DOHH2 (cell line): Measurements from ENCODE around the gene TPTE2.

Source experiments
- EZH2phosphoT487 ChIP-seq: fragments of 200-600 bp; sonication (generic); IDR thresholded peaks from 2 replicates; pipeline ENCODE4 v1.6.1; 2017; ENCODE audit warnings: borderline replicate concordance, mild to moderate bottlenecking, antibody characterized with exemption, low read length, moderate library complexity, mixed read lengths
- TF ChIP-seq, protein P1 (sequence below): fragments of 200-600 bp; sonication (generic); IDR thresholded peaks from one replicate; pipeline ENCODE4 v1.5.1; 2014; ENCODE audit warnings: antibody characterized with exemption, mild to moderate bottlenecking, low read depth, low read length; ENCODE audit not compliant: poor library complexity, severe bottlenecking

DNA sequence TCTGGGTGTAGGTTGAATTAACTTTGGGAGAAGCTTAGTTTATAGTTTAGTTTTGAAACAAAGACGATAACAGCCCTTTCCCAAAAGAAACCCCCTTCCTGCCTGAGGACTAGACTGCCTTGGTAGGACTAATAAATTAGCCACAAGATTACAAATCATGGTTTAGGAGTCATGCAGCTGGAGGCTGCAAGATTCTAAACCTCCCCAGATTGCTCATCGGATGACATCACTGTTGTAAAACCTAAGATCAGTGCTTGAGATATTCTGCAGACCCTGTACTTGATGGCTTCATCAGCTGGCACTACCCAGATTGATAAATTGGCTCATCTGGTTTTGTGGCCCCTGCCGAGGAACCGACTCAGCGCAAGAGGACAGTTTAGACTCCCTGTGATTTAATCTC, 36.2 kb upstream of the TPTE2 start:
- TF ChIP-seq, protein P1, sequence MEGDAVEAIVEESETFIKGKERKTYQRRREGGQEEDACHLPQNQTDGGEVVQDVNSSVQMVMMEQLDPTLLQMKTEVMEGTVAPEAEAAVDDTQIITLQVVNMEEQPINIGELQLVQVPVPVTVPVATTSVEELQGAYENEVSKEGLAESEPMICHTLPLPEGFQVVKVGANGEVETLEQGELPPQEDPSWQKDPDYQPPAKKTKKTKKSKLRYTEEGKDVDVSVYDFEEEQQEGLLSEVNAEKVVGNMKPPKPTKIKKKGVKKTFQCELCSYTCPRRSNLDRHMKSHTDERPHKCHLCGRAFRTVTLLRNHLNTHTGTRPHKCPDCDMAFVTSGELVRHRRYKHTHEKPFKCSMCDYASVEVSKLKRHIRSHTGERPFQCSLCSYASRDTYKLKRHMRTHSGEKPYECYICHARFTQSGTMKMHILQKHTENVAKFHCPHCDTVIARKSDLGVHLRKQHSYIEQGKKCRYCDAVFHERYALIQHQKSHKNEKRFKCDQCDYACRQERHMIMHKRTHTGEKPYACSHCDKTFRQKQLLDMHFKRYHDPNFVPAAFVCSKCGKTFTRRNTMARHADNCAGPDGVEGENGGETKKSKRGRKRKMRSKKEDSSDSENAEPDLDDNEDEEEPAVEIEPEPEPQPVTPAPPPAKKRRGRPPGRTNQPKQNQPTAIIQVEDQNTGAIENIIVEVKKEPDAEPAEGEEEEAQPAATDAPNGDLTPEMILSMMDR, result no peak
- no peak for TF ChIP-seq EZH2phosphoT487
